ENCODE measurements around the gene TAX1BP3.

The TAX1BP3 gene

GRCh38 chr17:3635474-3636153 lies 32.8 kb downstream of the TAX1BP3 start:
- no peaks in the 10 kb centered on the region for H3K27me3 Mint-ChIP-seq
- peaks cover 27% of the 10 kb centered on the region for H3K4me1 Mint-ChIP-seq (ENCODE audit: low read depth)
- H3K36me3 Mint-ChIP-seq = peaks cover 2% of the 10 kb centered on the region
- peak overlapping the region; percentile 58 for H3K27ac Mint-ChIP-seq
- H3K4me3 Mint-ChIP-seq = peak overlapping the region; percentile 97
- no peaks in the 10 kb centered on the region for H3K9me3 Mint-ChIP-seq (ENCODE audit: low read depth)

DNA sequence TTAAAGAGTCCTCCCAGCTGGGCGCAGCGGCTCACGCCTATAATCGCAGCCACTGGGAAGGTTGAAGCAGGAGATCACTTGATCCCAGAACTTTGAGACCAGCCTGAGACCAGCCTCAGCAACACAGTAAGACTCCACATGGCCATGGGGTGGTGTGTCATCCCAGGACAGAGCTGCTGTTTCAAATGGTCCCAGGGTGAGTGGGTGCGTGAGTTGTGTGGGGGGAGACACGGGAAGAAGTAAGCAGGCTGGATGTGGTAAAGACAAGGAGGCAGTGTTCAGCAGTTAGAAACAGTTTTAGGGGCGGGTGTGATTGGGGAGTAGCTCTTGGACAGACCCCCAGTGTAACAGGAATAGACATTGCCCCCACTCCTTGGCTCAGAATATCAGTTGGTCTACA lies 36.1 kb downstream of the TAX1BP3 start:
- no peak overlapping the region for H3K4me3 Mint-ChIP-seq
- no peak overlapping the region for H3K27ac Mint-ChIP-seq
- H3K4me1 Mint-ChIP-seq (ENCODE audit: low read depth) = peaks cover 13% of the 10 kb centered on the region
- peaks cover 8% of the 10 kb centered on the region for H3K36me3 Mint-ChIP-seq
- H3K9me3 Mint-ChIP-seq (ENCODE audit: low read depth) = no peaks in the 10 kb centered on the region
- no peaks in the 10 kb centered on the region for H3K27me3 Mint-ChIP-seq

- Mint-ChIP-seq H3K4me1 (ENCODE audit: low read depth) (peaks cover 11% of the 10 kb centered on the region), H3K4me3 (no peak overlapping the region), H3K9me3 (ENCODE audit: low read depth) (no peaks in the 10 kb centered on the region), H3K36me3 (peaks cover 14% of the 10 kb centered on the region), H3K27me3 (no peaks in the 10 kb centered on the region), H3K27ac (no peak overlapping the region)
Observed at GRCh38 chr17:3630781-3631180, 37.6 kb downstream of the TAX1BP3 start.

DNA sequence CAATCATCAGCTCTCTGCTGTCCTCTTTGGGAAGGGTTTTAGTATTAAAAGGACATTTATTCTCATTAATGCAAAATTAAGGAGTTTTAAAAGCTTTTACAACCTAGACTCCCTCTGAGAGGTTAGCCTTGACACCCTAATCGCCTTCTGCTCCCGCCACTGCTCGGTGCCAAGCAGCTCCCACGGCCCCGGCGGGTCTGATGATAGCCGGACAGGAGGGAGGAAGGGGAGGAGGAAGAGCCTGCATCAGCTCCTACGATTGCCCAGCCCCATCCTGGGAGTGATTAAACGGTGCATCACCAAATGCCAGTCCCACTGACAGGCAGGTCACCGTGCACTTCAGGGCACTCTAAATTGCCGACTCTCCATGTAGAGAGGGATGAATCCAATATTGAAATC lies 40.6 kb downstream of the TAX1BP3 start:
- Mint-ChIP-seq H3K4me1 (ENCODE audit: low read depth) (no peaks in the 10 kb centered on the region), H3K36me3 (peaks cover 16% of the 10 kb centered on the region), H3K27me3 (no peaks in the 10 kb centered on the region), H3K4me3 (no peak overlapping the region), H3K27ac (no peak overlapping the region), H3K9me3 (ENCODE audit: low read depth) (no peaks in the 10 kb centered on the region)

GRCh38 chr17:3626831-3627768 lies 41.3 kb downstream of the TAX1BP3 start:
- Mint-ChIP-seq H3K36me3 (peaks cover 14% of the 10 kb centered on the region), H3K4me3 (no peak overlapping the region), H3K27ac (no peak overlapping the region), H3K4me1 (ENCODE audit: low read depth) (no peaks in the 10 kb centered on the region), H3K9me3 (ENCODE audit: low read depth) (no peaks in the 10 kb centered on the region), H3K27me3 (no peaks in the 10 kb centered on the region)

- H3K4me3 Mint-ChIP-seq = no peak overlapping the region
- peaks cover 24% of the 10 kb centered on the region for H3K36me3 Mint-ChIP-seq
Observed at GRCh38 chr17:3622977-3623594, 45.3 kb downstream of the TAX1BP3 start.

GRCh38 chr17:3621146-3621720 lies 47.1 kb downstream of the TAX1BP3 start:
- H3K36me3 Mint-ChIP-seq = peaks cover 21% of the 10 kb centered on the region

More at GRCh38 chr17:3622977-3623594, 45.3 kb downstream of the TAX1BP3 start:
- no peaks in the 10 kb centered on the region for H3K27me3 Mint-ChIP-seq
- H3K9me3 Mint-ChIP-seq (ENCODE audit: low read depth) = no peaks in the 10 kb centered on the region
- H3K4me1 Mint-ChIP-seq (ENCODE audit: low read depth) = no peaks in the 10 kb centered on the region
- no peak overlapping the region for H3K27ac Mint-ChIP-seq

GRCh38 chr17:3615160-3615870 lies 53.1 kb downstream of the TAX1BP3 start:
- no peak overlapping the region for H3K4me3 Mint-ChIP-seq
- H3K9me3 Mint-ChIP-seq (ENCODE audit: low read depth) = no peaks in the 10 kb centered on the region
- no peaks in the 10 kb centered on the region for H3K4me1 Mint-ChIP-seq (ENCODE audit: low read depth)
- H3K27me3 Mint-ChIP-seq = no peaks in the 10 kb centered on the region
- H3K36me3 Mint-ChIP-seq = peaks cover 23% of the 10 kb centered on the region
- no peak overlapping the region for H3K27ac Mint-ChIP-seq

More at GRCh38 chr17:3621146-3621720, 47.1 kb downstream of the TAX1BP3 start:
- Mint-ChIP-seq H3K27me3 (no peaks in the 10 kb centered on the region), H3K9me3 (ENCODE audit: low read depth) (no peaks in the 10 kb centered on the region), H3K4me1 (ENCODE audit: low read depth) (no peaks in the 10 kb centered on the region), H3K4me3 (no peak overlapping the region), H3K27ac (no peak overlapping the region)

DNA sequence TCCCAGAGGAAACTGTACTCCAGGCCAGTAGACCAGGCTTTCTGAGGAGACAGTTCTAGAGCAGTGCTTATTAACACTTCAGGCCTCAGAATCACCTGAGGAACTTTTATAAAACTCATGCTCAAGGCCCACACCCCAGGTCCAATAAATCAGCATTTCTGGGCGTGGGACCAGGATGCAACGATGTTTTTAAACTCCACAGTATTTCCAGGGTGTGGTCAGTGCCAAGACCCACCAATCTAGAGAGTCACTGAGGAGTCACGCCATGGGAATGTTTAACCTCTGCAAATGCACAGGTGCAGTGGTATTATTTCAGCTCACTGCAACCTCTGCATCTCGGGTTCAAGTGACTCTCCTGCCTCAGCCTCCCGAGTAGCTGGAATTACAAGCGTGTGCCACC lies 55.3 kb downstream of the TAX1BP3 start:
- H3K9me3 Mint-ChIP-seq (ENCODE audit: low read depth) = no peaks in the 10 kb centered on the region
- H3K36me3 Mint-ChIP-seq = peaks cover 17% of the 10 kb centered on the region
- H3K27me3 Mint-ChIP-seq = no peaks in the 10 kb centered on the region
- no peak overlapping the region for H3K27ac Mint-ChIP-seq
- H3K4me3 Mint-ChIP-seq = no peak overlapping the region
- H3K4me1 Mint-ChIP-seq (ENCODE audit: low read depth) = no peaks in the 10 kb centered on the region

All from activated naive CD8-positive, alpha-beta T cell (primary cell).